K562 (cell line): ENCODE results near the gene MS4A8. TPM values are rescaled to one million over a fixed set of nuclear protein-coding genes. Genes with fewer than 3 reads are reported as not detected.
A peak's percentile ranks its signal among the peaks of the same experiment; 100 is the strongest.

ENCODE experiments used
- BHLHE40 ChIP-seq: IDR thresholded peaks from 2 replicates; pipeline ENCODE4 v1.6.1; 2011; ENCODE audit warnings: low read length, improper control_type of control experiment
- CREB1 ChIP-seq, 2 experiments: sonication (generic) in 1 of 2; formaldehyde crosslinking in 1 of 2; IDR thresholded peaks; 2 replicates each; pipeline versions ENCODE4 v1.6.1 to v1.8.0; 2012 to 2022; ENCODE audit warnings: inconsistent platforms in 1 of 2, mild to moderate bottlenecking in 1 of 2, missing genetic modification reagents in 1 of 2, moderate library complexity in 1 of 2
- CREB3 ChIP-seq: fragments of 450-650 bp; conservative IDR thresholded peaks from 2 replicates; pipeline ENCODE4 v1.6.1; 2016; ENCODE audit warnings: missing genetic modification characterization, low read depth, mild to moderate bottlenecking, missing compliant biosample characterization, moderate library complexity
- CXXC5 ChIP-seq: fragments of 250-450 bp; sonication (Bioruptor Pico); IDR thresholded peaks from 2 replicates; pipeline ENCODE4 v1.8.0; 2022; ENCODE audit warnings: inconsistent platforms, mild to moderate bottlenecking, moderate library complexity
- ETS2 ChIP-seq: IDR thresholded peaks from 2 replicates; pipeline ENCODE4 v1.6.1; 2016; ENCODE audit warnings: borderline replicate concordance, missing genetic modification characterization, mild to moderate bottlenecking, moderate library complexity, missing compliant biosample characterization; ENCODE audit not compliant: poor library complexity, severe bottlenecking
- HIVEP1 ChIP-seq: fragments of 250-450 bp; sonication (Bioruptor Pico); IDR thresholded peaks from 2 replicates; pipeline ENCODE4 v1.4.0; 2020; ENCODE audit warnings: mild to moderate bottlenecking
- LCOR ChIP-seq: sonication (generic); formaldehyde crosslinking; IDR thresholded peaks from 2 replicates; pipeline ENCODE4 v1.8.0; 2022; ENCODE audit warnings: mild to moderate bottlenecking, missing genetic modification reagents
- MAX ChIP-seq: sonication (generic); formaldehyde crosslinking; IDR thresholded peaks from 2 replicates; pipeline ENCODE4 v1.9.0; 2022; ENCODE audit warnings: mild to moderate bottlenecking, missing genetic modification reagents
- MCM2 ChIP-seq: fragments of 450-650 bp; IDR thresholded peaks from 2 replicates; pipeline ENCODE4 v1.6.1; 2017; ENCODE audit warnings: low read depth, mild to moderate bottlenecking
- REST ChIP-seq, 2 experiments: fragments of 450-650 bp; formaldehyde crosslinking in 1 of 2; IDR thresholded peaks; 2 replicates each; pipeline versions ENCODE4 v1.4.0 to v1.6.1; 2014 to 2020; ENCODE audit warnings: mild to moderate bottlenecking in 2 of 2, borderline replicate concordance in 1 of 2, low read depth in 1 of 2
- RUNX1 ChIP-seq: sonication (generic); IDR thresholded peaks from 2 replicates; pipeline ENCODE4 v1.6.1; 2016; ENCODE audit warnings: antibody characterized with exemption, low read depth
- SIN3B ChIP-seq: fragments of 450-650 bp; IDR thresholded peaks from 2 replicates; pipeline ENCODE4 v1.6.1; 2017; ENCODE audit warnings: low read depth, mild to moderate bottlenecking, moderate library complexity
- TAL1 ChIP-seq: fragments of 450-650 bp; IDR thresholded peaks from 2 replicates; pipeline ENCODE4 v1.6.1; 2016; ENCODE audit warnings: mild to moderate bottlenecking
- TARDBP ChIP-seq: fragments of 450-650 bp; IDR thresholded peaks from 2 replicates; pipeline ENCODE4 v1.6.1; 2016
- TFE3 ChIP-seq: fragments of 450-650 bp; formaldehyde crosslinking; IDR thresholded peaks from 2 replicates; pipeline ENCODE4 v1.4.0; 2020; ENCODE audit warnings: mild to moderate bottlenecking, mixed read lengths
- XRCC3 ChIP-seq: fragments of 450-650 bp; IDR thresholded peaks from 2 replicates; pipeline ENCODE4 v1.6.1; 2017; ENCODE audit warnings: mild to moderate bottlenecking, moderate library complexity
- ZFP36 ChIP-seq: fragments of 150-350 bp; IDR thresholded peaks from 2 replicates; pipeline ENCODE4 v1.6.1; 2018; ENCODE audit warnings: low read length, low read depth; ENCODE audit not compliant: partially characterized antibody
- ZNF143 ChIP-seq: sonication (generic); formaldehyde crosslinking; IDR thresholded peaks from 2 replicates; pipeline ENCODE4 v1.9.0; 2022; ENCODE audit warnings: mild to moderate bottlenecking, missing genetic modification reagents
- ZNF316 ChIP-seq: fragments of 450-650 bp; IDR thresholded peaks from 2 replicates; pipeline ENCODE4 v1.6.1; 2016
- ZNF507 ChIP-seq: conservative IDR thresholded peaks from 2 replicates; pipeline ENCODE4 v1.6.1; 2017; ENCODE audit warnings: missing genetic modification characterization, missing compliant biosample characterization
- polyA plus RNA-seq, 8 experiments: library from polyadenylated mRNA; depleted of rRNA in 4 of 8; stranded (reverse) in 5 of 8; unstranded in 3 of 8; fragments of >200 nt; fragmentation: Nextera tagmentation in 2 of 8; fragmentation: Illumina TruSeq in 1 of 8; extraction: Ambion mirVana in 2 of 8; extraction: Trizol in 1 of 8; gene quantifications; 2 replicates each; pipeline versions ENCODE4 v1.2.1 to v1.2.3, GENCODE V29; 2011 to 2014; ENCODE audit warnings: inconsistent platforms in 1 of 8, missing spikeins in 1 of 8
- total RNA-seq, 7 experiments: library from RNA; depleted of rRNA in 6 of 7; stranded (reverse); fragments of >200 nt in 6 of 7; fragmentation: Illumina TruSeq in 2 of 7; extraction: Trizol in 2 of 7; gene quantifications; 2 replicates each; pipeline versions ENCODE4 v1.2.1 to v1.2.3, GENCODE V29; 2011 to 2021; ENCODE audit warnings: low replicate concordance in 1 of 7

The MS4A8 gene
- total and polyA plus RNA-seq, 9 of the 15 experiments (the other 6 are each of a cell fraction or from before 2014, with no cell fraction given), result not detected

GRCh38 chr11:60753309-60753708 lies 53.9 kb downstream of the MS4A8 start (continued):
- TF ChIP-seq REST (IDR thresholded peaks at IDR 0.05; ENCODE audit: borderline replicate concordance) (peak; percentile 24; the same call in 1 of the 2 replicates), REST (CRISPR knock-in tag; IDR thresholded peaks at IDR 0.05; ENCODE audit: low read depth) (no peak), ZNF507 (tag) (no peak), CXXC5 (peak; percentile 33; the same call in 1 of the 2 replicates), ZFP36 (no peak), TFE3 (CRISPR knock-in tag) (peak; percentile 93), ZNF316 (peak; percentile 50; the same call in 1 of the 2 replicates), CREB1 (IDR thresholded peaks at IDR 0.05) (no peak), CREB1 (CRISPR knock-in tag; IDR thresholded peaks at IDR 0.05) (no peak), TARDBP (no peak), HIVEP1 (CRISPR knock-in tag) (no peak), RUNX1 (no peak), MAX (CRISPR knock-in tag) (no peak), ETS2 (tag) (no peak), LCOR (no peak), CREB3 (tag) (no peak), MCM2 (no peak), BHLHE40 (peak; percentile 92), SIN3B (no peak), XRCC3 (no peak), TAL1 (no peak), ZNF143 (CRISPR knock-in tag) (no peak)
